GM10847 (cell line): ENCODE results near the gene ZNF860.

Experiments used
- POLR2A ChIP-seq: IDR thresholded peaks from 2 replicates; pipeline ENCODE4 v1.6.1; 2011; ENCODE audit not compliant: insufficient read length; ENCODE audit errors: extremely low read depth

The ZNF860 gene

GRCh38 chr3:31977736-31978135, 3.8 kb upstream of the ZNF860 start:
- no peak for TF ChIP-seq POLR2A

- no peak for TF ChIP-seq POLR2A
Observed at GRCh38 chr3:31978553-31978952, 3.0 kb upstream of the ZNF860 start.

GRCh38 chr3:31979001-31979697, 2.4 kb upstream of the ZNF860 start:
- no peak for TF ChIP-seq POLR2A

- TF ChIP-seq POLR2A: no peak
Observed at GRCh38 chr3:31980530-31981205, 882 bp upstream of the ZNF860 start.

GRCh38 chr3:31984321-31984720, 2.8 kb downstream of the ZNF860 start:
- TF ChIP-seq POLR2A: no peak

GRCh38 chr3:31985831-31986230, 4.3 kb downstream of the ZNF860 start:
- no peak for TF ChIP-seq POLR2A

- no peak for TF ChIP-seq POLR2A
Observed at GRCh38 chr3:31988271-31988670, 6.7 kb downstream of the ZNF860 start.

GRCh38 chr3:31993843-31994242, 12.3 kb downstream of the ZNF860 start:
- no peak for TF ChIP-seq POLR2A

GRCh38 chr3:31996195-31996594, 14.6 kb downstream of the ZNF860 start:
- no peak for TF ChIP-seq POLR2A

GRCh38 chr3:31997500-31997899, 15.9 kb downstream of the ZNF860 start:
- TF ChIP-seq POLR2A: no peak

- no peak for TF ChIP-seq POLR2A
Observed at GRCh38 chr3:31999907-32000439, 18.4 kb downstream of the ZNF860 start.

- TF ChIP-seq POLR2A: no peak
Observed at GRCh38 chr3:32000877-32001276, 19.3 kb downstream of the ZNF860 start.

GRCh38 chr3:32002561-32003368, 21.2 kb downstream of the ZNF860 start:
- no peak for TF ChIP-seq POLR2A

GRCh38 chr3:32003380-32003779, 21.8 kb downstream of the ZNF860 start:
- no peak for TF ChIP-seq POLR2A

GRCh38 chr3:32004113-32004765, 22.7 kb downstream of the ZNF860 start:
- TF ChIP-seq POLR2A: no peak
